Fibroblast of lung (primary cell): Measurements from ENCODE around the gene HIBADH. TPM values are rescaled to one million over a fixed set of nuclear protein-coding genes. Genes with fewer than 3 reads are reported as not detected.

ENCODE experiments used
- DNase-seq, 2 donors: peaks; one replicate each; pipeline versions ENCODE4 v3.0.0 to v3.0.0-alpha.2; 2010; ENCODE audit warnings: low read depth in 2 of 2
- H2AFZ ChIP-seq: 2 replicates; pipeline ENCODE4 v1.5.1; 2012; ENCODE audit warnings: low read length, control low read depth, inconsistent platforms
- H3K27ac ChIP-seq: 2 replicates; pipeline ENCODE4 v1.5.1; 2011; ENCODE audit warnings: low read length, control low read depth; ENCODE audit not compliant: insufficient read depth
- H3K27me3 ChIP-seq: 2 replicates; pipeline ENCODE4 v1.5.1; 2011; ENCODE audit warnings: mild to moderate bottlenecking, low read length; ENCODE audit not compliant: control insufficient read depth, insufficient read depth
- H3K36me3 ChIP-seq: 2 replicates; pipeline ENCODE4 v1.5.1; 2011; ENCODE audit warnings: low read length; ENCODE audit not compliant: control insufficient read depth, insufficient read depth
- H3K4me1 ChIP-seq: 2 replicates; pipeline ENCODE4 v1.5.1; 2011; ENCODE audit warnings: low read length; ENCODE audit not compliant: control insufficient read depth, insufficient read depth; ENCODE audit errors: extremely low read depth
- H3K4me2 ChIP-seq: 2 replicates; pipeline ENCODE4 v1.5.1; 2011; ENCODE audit warnings: low read length, control low read depth; ENCODE audit not compliant: insufficient read depth; ENCODE audit errors: extremely low read depth
- H3K4me3 ChIP-seq, 4 experiments: fragments of 200-600 bp in 1 of 4; sonication (generic) in 1 of 4; replicated peaks in 1 of 4; 2 replicates each; pipeline ENCODE4 v1.5.1; 2011 to 2016; ENCODE audit warnings: low read length in 4 of 4, low read depth in 3 of 4, mild to moderate bottlenecking in 3 of 4, control low read depth in 2 of 4, inconsistent platforms in 1 of 4, mixed read lengths in 1 of 4; ENCODE audit not compliant: insufficient read depth in 1 of 4; ENCODE audit errors: control extremely low read depth in 1 of 4
- H3K79me2 ChIP-seq: 2 replicates; pipeline ENCODE4 v1.5.1; 2012; ENCODE audit warnings: mild to moderate bottlenecking, low read length, inconsistent platforms; ENCODE audit not compliant: control insufficient read depth, insufficient read depth
- H3K9ac ChIP-seq: 2 replicates; pipeline ENCODE4 v1.5.1; 2011; ENCODE audit warnings: mild to moderate bottlenecking, low read length, control low read depth; ENCODE audit not compliant: insufficient read depth
- H3K9me3 ChIP-seq: 2 replicates; pipeline ENCODE4 v1.5.1; 2012; ENCODE audit warnings: low read depth, low read length; ENCODE audit not compliant: control insufficient read depth, insufficient read depth
- H4K20me1 ChIP-seq: 2 replicates; pipeline ENCODE4 v1.5.1; 2011; ENCODE audit warnings: low read length; ENCODE audit not compliant: control insufficient read depth, insufficient read depth; ENCODE audit errors: extremely low read depth
- EZH2 ChIP-seq: IDR thresholded peaks from 2 replicates; pipeline ENCODE4 v1.5.1; 2012; ENCODE audit warnings: low read length, control low read depth, mild to moderate bottlenecking; ENCODE audit errors: missing control alignments
- polyA minus RNA-seq: library from RNA; depleted of rRNA, polyadenylated mRNA; stranded (reverse); fragments of >200 nt; gene quantifications from 2 replicates; pipeline ENCODE4 v1.2.3, GENCODE V29; 2011; ENCODE audit warnings: low replicate concordance
- polyA plus RNA-seq, 2 donors: library from polyadenylated mRNA; depleted of rRNA in 1 of 2; stranded (reverse) in 1 of 2; unstranded in 1 of 2; fragments of >200 nt; gene quantifications; 2 replicates each; pipeline ENCODE4 v1.2.1, GENCODE V29; 2011 to 2012; ENCODE audit warnings: missing spikeins in 1 of 2
- total RNA-seq: library from RNA; depleted of rRNA; stranded (reverse); fragments of >200 nt; gene quantifications from 2 replicates; pipeline ENCODE4 v1.2.1, GENCODE V29; 2014
- TF ChIP-seq, protein P1 (sequence below), 2 donors: IDR thresholded peaks in 1 of 2; conservative IDR thresholded peaks in 1 of 2; 1 replicate in 1 of 2; 2 replicates in 1 of 2; pipeline ENCODE4 v1.5.1; 2011 to 2012; ENCODE audit warnings: low read length in 2 of 2, control low read depth in 1 of 2, inconsistent platforms in 1 of 2, low read depth in 1 of 2, mild to moderate bottlenecking in 1 of 2

The HIBADH gene
- 69.3 and 88.7 TPM in 2 replicates for total RNA-seq
- polyA plus RNA-seq = 91.0 and 96.0 TPM in 2 replicates
- 46.1 and 48.8 TPM in 2 replicates for polyA plus RNA-seq (2012)
- polyA minus RNA-seq = 25.8 and 32.7 TPM in 2 replicates

DNA sequence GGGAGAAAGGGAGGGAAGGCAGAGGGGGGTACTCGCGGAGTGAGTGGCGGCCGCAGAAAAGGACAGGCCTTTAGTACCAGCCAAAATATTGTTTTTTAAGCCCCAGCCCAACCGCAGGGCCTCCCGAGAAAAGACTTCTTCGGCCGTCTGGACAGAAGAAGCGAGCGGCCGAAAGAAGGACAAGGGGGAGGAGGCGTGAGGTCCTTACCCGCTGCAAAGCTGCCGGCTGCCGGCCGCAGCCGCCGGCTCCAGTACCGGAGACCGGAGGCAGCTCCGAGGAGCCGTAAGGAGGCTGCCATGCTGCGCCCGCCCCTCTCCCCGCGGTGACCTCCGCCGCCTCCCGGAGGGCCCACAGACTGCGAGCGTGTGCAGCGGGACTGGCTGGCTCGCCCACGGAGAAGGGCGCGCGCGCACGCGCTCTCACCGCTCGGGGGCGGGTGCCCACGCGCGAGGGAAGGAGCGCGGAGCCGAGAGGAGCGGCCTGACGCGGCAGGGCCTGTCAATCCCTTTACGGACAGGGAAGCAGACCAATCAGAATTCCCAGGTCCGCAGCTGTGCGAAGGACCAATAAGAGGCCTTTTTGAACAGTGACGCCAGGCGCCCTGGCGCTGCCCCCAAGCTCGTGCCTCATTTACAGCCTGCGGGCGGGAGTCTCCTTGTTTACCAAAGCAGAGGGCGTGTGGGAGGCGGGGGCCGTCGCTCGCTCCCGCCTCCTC is at the start of gene HIBADH:
TSS of gene HIBADH (minus strand) at position 394 of the 716 bp plus-strand sequence. CDS start at position 299, 95 bp downstream.
- peaks cover 6% of the 10 kb centered on the region for H3K79me2 ChIP-seq
- peak within 1 kb of the TSS; percentile 91 for H3K4me2 ChIP-seq
- no peaks in the 10 kb centered on the region for H3K36me3 ChIP-seq
- peak; percentile 100 for DNase-seq
- H3K4me1 ChIP-seq = no peaks in the 10 kb centered on the region
- peak within 1 kb of the TSS; percentile 73 for H3K9ac ChIP-seq
- peak within 1 kb of the TSS; percentile 61 to 89 (median 72) for H3K4me3 ChIP-seq
- H4K20me1 ChIP-seq = no peaks in the 10 kb centered on the region
- H3K27me3 ChIP-seq = no peaks in the 10 kb centered on the region
- H3K9me3 ChIP-seq = no peaks in the 10 kb centered on the region
- H3K27ac ChIP-seq = peak within 1 kb of the TSS; percentile 78
- peak within 1 kb of the TSS; percentile 65 for H2AFZ ChIP-seq
- no peak for TF ChIP-seq EZH2
- TF ChIP-seq, protein P1, sequence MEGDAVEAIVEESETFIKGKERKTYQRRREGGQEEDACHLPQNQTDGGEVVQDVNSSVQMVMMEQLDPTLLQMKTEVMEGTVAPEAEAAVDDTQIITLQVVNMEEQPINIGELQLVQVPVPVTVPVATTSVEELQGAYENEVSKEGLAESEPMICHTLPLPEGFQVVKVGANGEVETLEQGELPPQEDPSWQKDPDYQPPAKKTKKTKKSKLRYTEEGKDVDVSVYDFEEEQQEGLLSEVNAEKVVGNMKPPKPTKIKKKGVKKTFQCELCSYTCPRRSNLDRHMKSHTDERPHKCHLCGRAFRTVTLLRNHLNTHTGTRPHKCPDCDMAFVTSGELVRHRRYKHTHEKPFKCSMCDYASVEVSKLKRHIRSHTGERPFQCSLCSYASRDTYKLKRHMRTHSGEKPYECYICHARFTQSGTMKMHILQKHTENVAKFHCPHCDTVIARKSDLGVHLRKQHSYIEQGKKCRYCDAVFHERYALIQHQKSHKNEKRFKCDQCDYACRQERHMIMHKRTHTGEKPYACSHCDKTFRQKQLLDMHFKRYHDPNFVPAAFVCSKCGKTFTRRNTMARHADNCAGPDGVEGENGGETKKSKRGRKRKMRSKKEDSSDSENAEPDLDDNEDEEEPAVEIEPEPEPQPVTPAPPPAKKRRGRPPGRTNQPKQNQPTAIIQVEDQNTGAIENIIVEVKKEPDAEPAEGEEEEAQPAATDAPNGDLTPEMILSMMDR (conservative IDR thresholded peaks at IDR 0.05 in 1 of 2, IDR thresholded peaks at IDR 0.05 in 1 of 2; ENCODE audit: low read depth in 1 of 2, low read length in 2 of 2) = no peak

DNA sequence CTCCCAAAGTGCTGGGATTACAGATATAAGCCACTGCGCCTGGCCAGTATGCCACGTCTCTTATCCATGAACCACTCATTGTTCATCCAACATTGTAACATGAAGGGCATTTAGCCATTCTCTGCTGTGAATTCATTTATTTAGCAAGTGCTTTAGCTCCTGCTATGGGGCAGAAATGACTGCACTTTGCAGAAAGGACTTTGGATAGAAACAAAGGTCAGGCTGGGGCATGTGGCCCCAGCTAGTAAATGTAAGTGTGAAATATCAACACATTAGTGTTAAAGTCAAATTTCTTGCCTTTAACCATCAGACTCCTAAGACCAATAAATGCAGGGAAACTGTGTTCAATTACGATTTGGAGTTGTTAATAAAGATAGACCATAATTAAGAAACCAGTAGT is 49.5 kb upstream of the HIBADH start:
- TF ChIP-seq, protein P1 (conservative IDR thresholded peaks at IDR 0.05 in 1 of 2, IDR thresholded peaks at IDR 0.05 in 1 of 2; ENCODE audit: low read depth in 1 of 2, low read length in 2 of 2) = no peak
- TF ChIP-seq EZH2 = no peak
- Histone ChIP-seq H2AFZ (no peak overlapping the region), H3K9me3 (no peaks in the 10 kb centered on the region), H3K4me2 (no peak overlapping the region), H3K4me1 (peaks cover 8% of the 10 kb centered on the region), H4K20me1 (no peaks in the 10 kb centered on the region), H3K9ac (no peak overlapping the region), H3K27me3 (no peaks in the 10 kb centered on the region), H3K27ac (no peak overlapping the region), H3K79me2 (no peaks in the 10 kb centered on the region), H3K4me3 (no peak overlapping the region), H3K36me3 (no peaks in the 10 kb centered on the region)
- DNase-seq = no peak

DNA sequence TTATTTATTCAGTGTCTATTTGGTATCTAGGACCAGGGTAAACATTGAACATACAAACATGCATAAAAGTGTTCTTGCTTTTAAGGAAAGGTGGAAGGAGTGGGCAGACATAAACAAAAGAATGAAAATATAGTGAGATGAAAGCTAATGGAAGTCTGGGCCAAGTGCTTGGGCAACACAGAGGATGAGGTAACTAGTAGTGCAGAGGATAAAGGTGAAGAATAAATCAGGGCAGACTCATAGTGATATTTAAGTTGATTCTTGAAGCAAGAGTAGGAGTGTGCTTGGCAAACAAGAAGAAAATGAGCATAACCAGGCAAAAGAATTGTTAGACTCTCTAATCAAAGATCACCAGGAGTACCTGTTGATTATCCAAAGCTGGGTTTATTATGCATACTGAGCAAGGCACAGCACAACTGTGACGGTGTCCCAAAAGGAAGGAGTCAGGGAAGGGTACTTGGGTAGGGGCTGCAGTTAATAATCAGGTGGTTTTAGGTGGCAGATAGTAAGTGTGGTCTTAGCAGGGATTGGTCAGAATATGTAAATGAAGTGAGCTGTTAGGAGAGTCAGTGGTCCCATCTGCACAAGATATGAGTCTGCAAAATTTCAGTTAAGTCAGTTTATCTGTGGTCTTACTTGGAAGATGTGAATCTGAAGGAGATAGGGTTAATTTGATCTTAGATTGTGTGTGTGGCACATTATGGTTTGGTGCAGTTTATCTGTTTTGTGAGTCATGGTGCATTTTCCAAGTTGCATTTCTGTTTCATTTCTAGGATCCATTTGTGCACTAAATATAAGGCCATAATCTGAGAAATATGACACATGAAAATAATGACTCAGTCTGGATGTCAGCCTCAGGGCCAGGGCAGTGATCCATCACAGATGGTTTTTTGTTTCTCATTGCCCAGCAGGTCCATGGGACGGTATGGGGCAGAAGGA is 46.7 kb upstream of the HIBADH start:
- no peaks in the 10 kb centered on the region for H3K36me3 ChIP-seq
- H4K20me1 ChIP-seq = no peaks in the 10 kb centered on the region
- TF ChIP-seq, protein P1 (conservative IDR thresholded peaks at IDR 0.05 in 1 of 2, IDR thresholded peaks at IDR 0.05 in 1 of 2; ENCODE audit: low read depth in 1 of 2, low read length in 2 of 2) = no peak
- no peak for TF ChIP-seq EZH2
- no peaks in the 10 kb centered on the region for H3K27me3 ChIP-seq
- H2AFZ ChIP-seq = no peak overlapping the region
- no peak overlapping the region for H3K27ac ChIP-seq
- DNase-seq = peak; percentile 72 to 83
- no peaks in the 10 kb centered on the region for H3K79me2 ChIP-seq
- H3K4me2 ChIP-seq = peak overlapping the region; percentile 34
- H3K4me1 ChIP-seq = peaks cover 8% of the 10 kb centered on the region
- H3K4me3 ChIP-seq = no peak overlapping the region
- H3K9me3 ChIP-seq = no peaks in the 10 kb centered on the region
- no peak overlapping the region for H3K9ac ChIP-seq
